HL-60/S4 treated with phorbol 12-myristate 13-acetate at 8.2 ng/mL for 4 days and 3 days (cell line): Measurements from ENCODE around the gene TMEM266.

Source experiments
- in situ Hi-C: fragments of 300-500 bp; cut with MboI; formaldehyde crosslinking; loops from 2 replicates; pipeline ENCODE4 v1.15.0; 2022; ENCODE audit warnings: low sequenced_read_pairs

The TMEM266 gene

GRCh38 chr15:76123031-76123430 is 63.2 kb downstream of the TMEM266 start:
- in situ Hi-C loops, result no loop called here

- in situ Hi-C loops, result no loop called here
Measured at GRCh38 chr15:76127169-76127568, 67.4 kb downstream of the TMEM266 start.

GRCh38 chr15:76127880-76128279 is 68.1 kb downstream of the TMEM266 start:
- in situ Hi-C loops, result no loop called here

DNA sequence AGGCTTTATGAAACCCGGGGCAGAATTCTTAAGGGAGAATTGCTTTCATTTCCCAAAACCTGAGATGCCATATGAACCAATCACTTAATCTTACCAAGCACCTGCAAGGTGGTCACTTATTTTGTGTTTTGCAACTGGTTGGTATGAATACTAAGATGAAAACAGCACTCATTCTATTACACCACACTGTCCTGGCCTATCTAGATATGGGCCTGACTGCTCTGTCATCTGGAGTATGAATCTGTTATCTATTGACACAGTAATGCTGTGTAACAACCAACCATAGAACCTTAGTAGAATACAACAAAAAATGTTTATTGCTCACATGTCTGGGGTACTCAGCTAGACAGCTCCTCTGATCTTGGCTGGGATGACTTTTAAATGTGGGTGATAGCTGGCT is 74.8 kb downstream of the TMEM266 start:
- in situ Hi-C loops, result no loop called here

DNA sequence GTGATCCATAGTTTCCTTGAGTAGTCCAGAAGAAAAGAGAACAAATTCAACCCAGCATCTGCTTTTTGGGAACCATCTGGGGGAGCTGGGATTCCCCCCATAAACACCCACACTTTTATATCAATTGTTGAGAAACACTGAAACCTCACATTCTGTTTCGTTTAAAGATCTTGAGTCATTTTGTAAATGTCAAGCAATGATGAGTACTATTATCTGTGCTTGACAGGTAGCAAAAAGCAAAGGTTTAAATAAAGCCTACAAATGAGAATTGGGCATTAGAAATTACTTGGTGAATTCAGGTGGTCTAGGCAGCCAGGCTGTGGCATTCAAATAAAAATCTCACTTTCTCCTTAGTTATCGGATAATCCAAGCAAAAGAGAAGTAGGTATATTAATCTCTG is 75.7 kb downstream of the TMEM266 start:
- in situ Hi-C loops, result no loop called here

GRCh38 chr15:76138436-76138835 is 78.7 kb downstream of the TMEM266 start:
- in situ Hi-C loops, result no loop called here

- in situ Hi-C loops, result loop anchor here (10.0 kb wide), 1 partner anchor 85 kb away; the partner anchor contains the start of gene TMEM266
Measured at GRCh38 chr15:76139368-76140073, 79.7 kb downstream of the TMEM266 start.

- in situ Hi-C loops, result loop anchor here (10.0 kb wide), 1 partner anchor 85 kb away; the partner anchor contains the start of gene TMEM266
Measured at GRCh38 chr15:76140074-76140464, 80.3 kb downstream of the TMEM266 start.

- in situ Hi-C loops, result loop anchor here (10.0 kb wide), 1 partner anchor 92 kb away; the partner anchor contains the start of gene TMEM266
Measured at GRCh38 chr15:76146812-76147211, 87.0 kb downstream of the TMEM266 start.

- in situ Hi-C loops, result loop anchor here (10.0 kb wide), 1 partner anchor 93 kb away; the partner anchor contains the start of gene TMEM266
Measured at GRCh38 chr15:76147906-76148570, 88.3 kb downstream of the TMEM266 start.

DNA sequence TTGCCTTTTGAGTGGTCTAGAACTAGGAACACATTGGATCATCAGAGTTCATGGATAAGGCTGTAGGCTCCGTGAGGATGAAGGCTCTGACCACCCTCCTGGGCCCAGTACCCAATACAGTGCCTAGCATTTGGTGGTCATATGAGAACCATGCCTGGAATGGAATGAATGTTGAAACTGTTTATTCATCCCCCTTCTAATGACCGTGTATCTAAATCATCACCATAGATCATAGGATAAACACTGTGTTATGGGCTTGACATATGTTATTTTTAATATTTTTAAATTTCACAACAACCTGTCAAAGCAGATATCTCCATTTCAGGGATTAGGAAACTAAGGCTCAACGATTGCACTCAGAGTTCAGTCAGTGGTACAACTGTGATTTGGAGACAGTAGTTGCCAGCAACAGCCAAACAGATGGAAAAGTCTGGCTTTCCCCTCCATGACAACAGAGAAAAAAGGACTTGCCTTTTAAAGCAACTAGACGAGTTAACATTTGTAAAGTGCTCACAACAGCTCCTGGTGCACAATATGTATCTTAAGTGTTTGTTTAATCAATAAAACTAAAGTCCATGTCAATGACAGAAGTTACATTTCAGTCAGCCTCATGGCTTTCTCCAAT is 89.6 kb downstream of the TMEM266 start:
- in situ Hi-C loops, result loop anchor here (10.0 kb wide), 1 partner anchor 95 kb away; the partner anchor contains the start of gene TMEM266

DNA sequence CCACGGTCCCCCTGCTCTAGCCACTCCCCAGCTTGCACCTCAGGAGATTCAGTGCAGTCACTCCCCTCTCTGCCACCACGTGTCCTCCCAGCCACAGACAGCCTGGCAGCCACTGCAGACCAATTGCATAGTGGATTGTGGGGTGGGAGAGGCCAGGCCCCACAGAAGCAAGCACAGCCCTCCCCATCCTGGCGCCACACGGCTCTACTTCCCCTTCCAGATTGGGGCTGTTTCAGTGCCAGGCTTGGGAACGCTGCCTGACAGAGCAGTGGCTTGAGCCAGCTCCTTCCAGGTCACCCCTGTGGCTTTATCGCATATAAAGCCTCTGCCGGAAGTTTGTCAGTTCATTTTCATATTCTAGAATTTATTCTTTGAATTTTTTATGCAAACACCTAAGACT is 90.7 kb downstream of the TMEM266 start:
- in situ Hi-C loops, result no loop called here

DNA sequence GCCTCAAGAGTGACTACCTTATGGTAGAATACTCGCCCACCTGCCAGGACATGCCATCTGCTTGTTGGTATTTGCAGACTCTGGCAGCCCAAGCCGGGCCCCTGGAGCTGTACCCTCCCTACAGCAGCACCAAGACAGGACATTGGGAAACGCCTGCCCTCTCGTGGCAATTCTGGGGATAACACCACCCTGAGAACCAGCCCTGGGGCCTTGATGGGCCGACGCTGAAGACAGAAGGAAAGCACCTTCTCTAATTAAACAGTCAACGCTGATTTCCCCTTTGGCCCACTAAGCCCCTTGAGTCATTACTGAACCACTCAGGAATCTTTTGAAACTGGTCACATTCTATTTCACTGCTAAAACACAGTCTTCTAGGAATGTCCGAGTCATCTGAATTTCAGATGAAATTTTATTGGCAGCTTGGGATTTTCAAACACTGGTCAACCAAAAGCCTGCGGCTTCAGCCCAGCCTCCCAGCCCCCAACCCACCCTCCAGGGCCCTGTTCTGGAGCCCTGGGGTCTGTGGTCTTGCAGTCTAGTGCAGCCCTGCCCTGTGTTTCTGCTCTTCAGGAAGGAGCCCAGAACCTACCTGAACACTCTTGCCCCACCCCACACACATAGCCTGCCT is 91.3 kb downstream of the TMEM266 start:
- in situ Hi-C loops, result no loop called here

- in situ Hi-C loops, result no loop called here
Measured at GRCh38 chr15:76151599-76151974, 91.8 kb downstream of the TMEM266 start.

- in situ Hi-C loops, result no loop called here
Measured at GRCh38 chr15:76152197-76152596, 92.4 kb downstream of the TMEM266 start.

DNA sequence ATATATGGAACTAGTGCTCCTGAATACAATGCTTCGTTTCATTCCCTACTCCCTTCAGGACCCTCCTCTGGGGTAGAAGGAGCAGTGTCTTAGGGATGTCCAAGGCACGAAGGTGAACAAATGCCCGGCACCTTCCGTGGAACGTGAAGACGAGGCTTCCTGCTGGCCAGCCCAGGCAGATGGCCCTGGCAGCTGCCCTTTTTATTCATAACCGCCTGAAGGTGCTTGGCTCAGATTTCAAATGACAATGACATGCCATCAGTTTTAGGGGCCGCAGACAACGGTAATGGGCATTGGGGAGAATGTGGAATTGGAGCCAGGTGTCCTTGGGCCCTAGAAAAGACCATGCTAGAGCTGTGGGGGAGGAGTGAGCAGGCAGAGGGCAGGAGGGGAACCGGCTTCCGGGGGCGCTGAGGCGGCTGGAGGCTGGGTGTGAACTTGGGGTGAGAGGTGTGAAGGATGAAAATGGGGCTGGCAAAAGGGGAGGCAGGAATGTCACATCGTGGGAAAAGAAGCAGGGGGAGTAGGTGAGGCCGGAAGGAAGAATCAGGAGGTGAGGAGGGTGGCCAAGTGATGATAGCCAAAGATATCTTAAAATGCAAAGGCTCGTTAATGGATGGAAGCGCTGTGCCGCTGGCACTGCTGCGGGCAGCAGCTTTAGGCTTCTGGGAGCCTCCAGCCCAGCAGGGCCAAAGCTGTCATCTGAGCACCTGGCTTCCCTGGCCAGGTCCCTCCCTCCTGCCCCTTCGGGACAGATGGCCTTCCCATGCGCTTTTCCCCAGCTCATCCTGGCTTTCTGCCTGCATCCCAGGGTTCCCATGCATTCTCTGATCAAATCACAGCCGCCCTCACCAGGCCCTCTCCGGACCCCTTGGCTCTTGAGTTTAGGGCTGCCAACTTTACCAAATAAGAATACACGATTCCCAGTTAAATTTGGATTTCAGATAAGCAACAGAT is 93.7 kb downstream of the TMEM266 start:
- in situ Hi-C loops, result no loop called here

DNA sequence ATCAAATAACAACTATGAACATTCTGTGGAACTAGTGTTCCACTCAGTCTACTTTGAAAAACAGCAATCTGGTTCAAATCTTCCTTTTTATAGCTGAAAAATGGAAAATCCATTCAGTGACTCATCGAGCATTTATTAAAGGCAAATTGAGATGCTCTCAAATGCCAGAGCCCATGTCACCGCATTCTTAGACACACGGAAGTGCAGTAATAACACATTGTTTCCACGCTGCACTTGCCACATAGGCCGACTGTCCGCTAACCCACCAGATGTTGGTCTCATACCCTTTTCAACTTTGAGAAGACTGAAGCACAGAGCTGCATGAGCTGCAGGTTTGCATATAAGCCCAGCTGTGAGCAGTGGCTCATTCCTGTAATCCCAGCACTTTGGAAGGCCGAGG is 95.9 kb downstream of the TMEM266 start:
- in situ Hi-C loops, result no loop called here

GRCh38 chr15:76158226-76158625 is 98.4 kb downstream of the TMEM266 start:
- in situ Hi-C loops, result no loop called here

DNA sequence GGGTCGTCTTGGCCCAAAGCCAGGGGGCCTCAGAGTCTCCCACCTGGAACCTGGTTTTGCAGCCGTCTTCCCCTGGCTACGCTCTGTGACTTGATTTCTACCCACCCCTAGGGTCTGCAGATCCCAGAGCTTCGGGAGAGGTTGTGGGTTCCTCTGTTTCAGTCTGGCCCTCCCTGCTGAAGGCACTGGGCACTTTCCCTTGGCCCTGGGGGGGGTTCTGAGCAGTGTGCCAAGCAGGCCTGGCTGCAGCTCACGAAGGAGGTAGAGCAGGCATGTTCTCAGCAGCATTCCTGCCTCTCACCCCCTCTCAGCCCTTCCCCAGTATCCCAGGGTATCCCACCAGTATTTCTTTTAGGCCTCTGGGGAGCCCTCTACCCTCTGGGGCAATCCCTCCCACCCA is 99.0 kb downstream of the TMEM266 start:
- in situ Hi-C loops, result no loop called here

GRCh38 chr15:76159282-76159681 is 99.5 kb downstream of the TMEM266 start:
- in situ Hi-C loops, result no loop called here
